ENCODE data around the gene SUPT3H.

SUPT3H gene

GRCh38 chr6:45387236-45387635 is 9.5 kb upstream of the SUPT3H start:
- DNase-seq = no peak

- DNase-seq = no peak
Observed at GRCh38 chr6:45386501-45386900, 8.8 kb upstream of the SUPT3H start.

GRCh38 chr6:45382391-45382790 is 4.7 kb upstream of the SUPT3H start:
- no peak for DNase-seq

GRCh38 chr6:45378334-45378926 is 696 bp upstream of the SUPT3H start:
- no peak for DNase-seq

- peak in 1 of 2 experiments; percentile 26 for DNase-seq
Observed at GRCh38 chr6:45377043-45377553, 636 bp downstream of the SUPT3H start.

- DNase-seq = no peak
Observed at GRCh38 chr6:45376310-45377042, 1.3 kb downstream of the SUPT3H start.

GRCh38 chr6:45375449-45375848 is 2.3 kb downstream of the SUPT3H start:
- no peak for DNase-seq

GRCh38 chr6:45371924-45372573 is 5.7 kb downstream of the SUPT3H start:
- no peak for DNase-seq

- no peak for DNase-seq
Observed at GRCh38 chr6:45369870-45370269, 7.9 kb downstream of the SUPT3H start.

- DNase-seq = no peak
Observed at GRCh38 chr6:45367999-45368398, 9.7 kb downstream of the SUPT3H start.

- no peak for DNase-seq
Observed at GRCh38 chr6:45366534-45366933, 11.2 kb downstream of the SUPT3H start.

- no peak for DNase-seq
Observed at GRCh38 chr6:45365036-45365435, 12.7 kb downstream of the SUPT3H start.

- no peak for DNase-seq
Observed at GRCh38 chr6:45364466-45364865, 13.3 kb downstream of the SUPT3H start.

- DNase-seq = no peak
Observed at GRCh38 chr6:45353654-45354053, 24.1 kb downstream of the SUPT3H start.

GRCh38 chr6:45351667-45352066 is 26.1 kb downstream of the SUPT3H start:
- DNase-seq = no peak

- no peak for DNase-seq
Observed at GRCh38 chr6:45351076-45351475, 26.7 kb downstream of the SUPT3H start.

- DNase-seq = no peak
Observed at GRCh38 chr6:45350186-45350710, 27.5 kb downstream of the SUPT3H start.

GRCh38 chr6:45344900-45345299 is 32.8 kb downstream of the SUPT3H start:
- no peak for DNase-seq

GRCh38 chr6:45328523-45328922 is 49.2 kb downstream of the SUPT3H start:
- DNase-seq = no peak

- DNase-seq = no peak
Observed at GRCh38 chr6:45327956-45328522, 49.7 kb downstream of the SUPT3H start, which contains the start of gene RUNX2. Gene RUNX2, plus strand, starts transcription at chr6:45328330. Its CDS starts 397 bp downstream, at chr6:45328727.

GRCh38 chr6:45326698-45327417 is 50.9 kb downstream of the SUPT3H start:
- DNase-seq = no peak

GRCh38 chr6:45323656-45324224 is 54.0 kb downstream of the SUPT3H start:
- DNase-seq = no peak
